ENCODE data around the gene PPFIBP1.
"Not testable (repeated sequence)": the region's sequence is repeated elsewhere in the genome, so short reads cannot be mapped to it uniquely, and the experiment has no call there.

Gene PPFIBP1

GRCh38 chr12:27583057-27583797 is 59.2 kb downstream of the PPFIBP1 start:
- Histone ChIP-seq H3K4me1 (ENCODE audit: low read length) (peaks cover 32% of the 10 kb centered on the region), H3K9me3 (ENCODE audit: insufficient read depth, low read length) (no peaks in the 10 kb centered on the region), H4K20me1 (ENCODE audit: insufficient read depth, low read length) (no peaks in the 10 kb centered on the region), H3K4me3 (ENCODE audit: low read length) (no peak overlapping the region), H2AFZ (ENCODE audit: low read depth, low read length) (no peak overlapping the region), H3K36me3 (replicated peaks; ENCODE audit: low read depth, low read length) (no peaks in the 10 kb centered on the region), H3K27ac (ENCODE audit: low read length) (no peak overlapping the region), H3K27me3 (ENCODE audit: low read depth, low read length) (no peaks in the 10 kb centered on the region; the same call in 1 of the 2 replicates), H3K4me2 (ENCODE audit: low read length) (no peak overlapping the region), H3K9ac (ENCODE audit: low read length) (no peak overlapping the region), H3K79me2 (ENCODE audit: low read length) (no peaks in the 10 kb centered on the region)
- no peak for TF ChIP-seq CTCF (IDR thresholded peaks at IDR 0.05; ENCODE audit: low read depth, low read length)
- TF ChIP-seq EZH2phosphoT487 (IDR thresholded peaks at IDR 0.05; ENCODE audit: low read depth): no peak

GRCh38 chr12:27583981-27584380 is 60.0 kb downstream of the PPFIBP1 start:
- Histone ChIP-seq H4K20me1 (ENCODE audit: insufficient read depth, low read length) (no peaks in the 10 kb centered on the region), H3K9me3 (ENCODE audit: insufficient read depth, low read length) (no peaks in the 10 kb centered on the region), H3K79me2 (ENCODE audit: low read length) (no peaks in the 10 kb centered on the region), H3K27me3 (ENCODE audit: low read depth, low read length) (peaks cover 4% of the 10 kb centered on the region), H3K4me3 (ENCODE audit: low read length) (no peak overlapping the region), H3K27ac (ENCODE audit: low read length) (no peak overlapping the region), H3K36me3 (replicated peaks; ENCODE audit: low read depth, low read length) (no peaks in the 10 kb centered on the region), H3K9ac (ENCODE audit: low read length) (no peak overlapping the region), H2AFZ (ENCODE audit: low read depth, low read length) (no peak overlapping the region), H3K4me1 (ENCODE audit: low read length) (peaks cover 24% of the 10 kb centered on the region), H3K4me2 (ENCODE audit: low read length) (no peak overlapping the region)
- TF ChIP-seq EZH2phosphoT487 (IDR thresholded peaks at IDR 0.05; ENCODE audit: low read depth) (no peak), CTCF (IDR thresholded peaks at IDR 0.05; ENCODE audit: low read depth, low read length) (no peak)

GRCh38 chr12:27585739-27586265 is 61.8 kb downstream of the PPFIBP1 start:
- Histone ChIP-seq H3K36me3 (replicated peaks; ENCODE audit: low read depth, low read length) (no peaks in the 10 kb centered on the region), H3K9me3 (ENCODE audit: insufficient read depth, low read length) (no peaks in the 10 kb centered on the region), H4K20me1 (ENCODE audit: insufficient read depth, low read length) (no peaks in the 10 kb centered on the region), H3K27ac (ENCODE audit: low read length) (no peak overlapping the region), H3K9ac (ENCODE audit: low read length) (no peak overlapping the region), H3K27me3 (ENCODE audit: low read depth, low read length) (peaks cover 5% of the 10 kb centered on the region), H3K4me3 (ENCODE audit: low read length) (no peak overlapping the region), H3K4me2 (ENCODE audit: low read length) (no peak overlapping the region), H3K4me1 (ENCODE audit: low read length) (peaks cover 6% of the 10 kb centered on the region), H2AFZ (ENCODE audit: low read depth, low read length) (no peak overlapping the region), H3K79me2 (ENCODE audit: low read length) (no peaks in the 10 kb centered on the region)
- TF ChIP-seq CTCF (IDR thresholded peaks at IDR 0.05; ENCODE audit: low read depth, low read length) (no peak), EZH2phosphoT487 (IDR thresholded peaks at IDR 0.05; ENCODE audit: low read depth) (no peak)

GRCh38 chr12:27588075-27588730 is 64.2 kb downstream of the PPFIBP1 start:
- not testable (repeated sequence) for H3K79me2 ChIP-seq (ENCODE audit: low read length); H3K9me3 ChIP-seq (ENCODE audit: insufficient read depth, low read length); H4K20me1 ChIP-seq (ENCODE audit: insufficient read depth, low read length); H3K9ac ChIP-seq (ENCODE audit: low read length); H3K4me3 ChIP-seq (ENCODE audit: low read length); H3K4me2 ChIP-seq (ENCODE audit: low read length); H2AFZ ChIP-seq (ENCODE audit: low read depth, low read length); H3K27me3 ChIP-seq (ENCODE audit: low read depth, low read length); H3K27ac ChIP-seq (ENCODE audit: low read length); H3K36me3 ChIP-seq (replicated peaks; ENCODE audit: low read depth, low read length); H3K4me1 ChIP-seq (ENCODE audit: low read length)

Data from OCI-LY3 (cell line).